CD4-positive, CD25-positive, alpha-beta regulatory T cell (primary cell): Measurements from ENCODE around the gene BTN1A1. TPM values are rescaled to one million over a fixed set of nuclear protein-coding genes. Genes with fewer than 3 reads are reported as not detected.

Experiments used
- ATAC-seq, 2 donors: fragments of 150-1000 bp; cut with Tn5 transposase; one replicate each; pipeline ENCODE4 v1.10.0; 2021; ENCODE audit warnings: low read depth in 2 of 2, moderate number of reproducible peaks in 2 of 2, moderate library complexity in 1 of 2
- DNase-seq, 3 donors: peaks; one replicate each; pipeline versions ENCODE4 v3.0.0 to v3.0.0-alpha.2; 2012 to 2022; ENCODE audit warnings: mixed read lengths in 1 of 3
- H3K27ac ChIP-seq: one replicate; pipeline ENCODE4 v1.7.0; 2013; ENCODE audit warnings: mild to moderate bottlenecking, low read length; ENCODE audit not compliant: insufficient read depth, poor library complexity, severe bottlenecking
- H3K27me3 ChIP-seq: one replicate; pipeline ENCODE4 v1.7.0; 2013; ENCODE audit warnings: low read length; ENCODE audit not compliant: control insufficient read depth, insufficient read depth
- H3K36me3 ChIP-seq: one replicate; pipeline ENCODE4 v1.7.0; 2013; ENCODE audit warnings: mild to moderate bottlenecking, low read length, moderate library complexity; ENCODE audit not compliant: control insufficient read depth, insufficient read depth
- H3K4me1 ChIP-seq: 2 replicates; pipeline ENCODE4 v1.7.0; 2013; ENCODE audit warnings: mild to moderate bottlenecking, low read length; ENCODE audit not compliant: insufficient read depth, control insufficient read depth, poor library complexity, severe bottlenecking
- H3K4me3 ChIP-seq: one replicate; pipeline ENCODE4 v1.7.0; 2013; ENCODE audit warnings: low read depth, mild to moderate bottlenecking, low read length, moderate library complexity
- H3K9me3 ChIP-seq, 2 experiments: 1 replicate in 1 of 2; 2 replicates in 1 of 2; pipeline ENCODE4 v1.7.0; 2013; ENCODE audit warnings: low read length in 2 of 2, mild to moderate bottlenecking in 1 of 2, moderate library complexity in 1 of 2; ENCODE audit not compliant: control insufficient read depth in 2 of 2
- H3K27ac Mint-ChIP-seq, 3 donors: one replicate each; pipeline ENCODE4 v1.8.0; 2020 to 2022; ENCODE audit warnings: mild to moderate bottlenecking in 3 of 3, mixed read lengths in 3 of 3, moderate library complexity in 2 of 3
- H3K27me3 Mint-ChIP-seq: one replicate; pipeline ENCODE4 v1.8.0; 2022; ENCODE audit warnings: mild to moderate bottlenecking, mixed read lengths
- H3K36me3 Mint-ChIP-seq: one replicate; pipeline ENCODE4 v1.8.0; 2020; ENCODE audit warnings: mixed read lengths
- H3K4me1 Mint-ChIP-seq, 4 donors: one replicate each; pipeline ENCODE4 v1.8.0; 2020 to 2022; ENCODE audit warnings: mixed read lengths in 4 of 4, mild to moderate bottlenecking in 1 of 4
- H3K4me3 Mint-ChIP-seq, 4 donors: one replicate each; pipeline ENCODE4 v1.8.0; 2020 to 2022; ENCODE audit warnings: mild to moderate bottlenecking in 4 of 4, mixed read lengths in 4 of 4, moderate library complexity in 3 of 4
- H3K9me3 Mint-ChIP-seq, 7 donors: one replicate each; pipeline ENCODE4 v1.8.0; 2020 to 2022; ENCODE audit warnings: mixed read lengths in 7 of 7, mild to moderate bottlenecking in 3 of 7, moderate library complexity in 2 of 7
- polyA plus RNA-seq, 4 donors: library from polyadenylated mRNA; unstranded; fragments of 300-500 nt; fragmentation: Illumina TruSeq; gene quantifications; one replicate each; pipeline ENCODE4 v1.2.3, GENCODE V29; 2021
- total RNA-seq: library from RNA; stranded (reverse); gene quantifications from one replicate; pipeline ENCODE4 v1.2.3, GENCODE V29; 2022

Gene BTN1A1
- total and polyA plus RNA-seq, 5 donors from 2014 or later, result 0.33 TPM; not detected in 4

DNA sequence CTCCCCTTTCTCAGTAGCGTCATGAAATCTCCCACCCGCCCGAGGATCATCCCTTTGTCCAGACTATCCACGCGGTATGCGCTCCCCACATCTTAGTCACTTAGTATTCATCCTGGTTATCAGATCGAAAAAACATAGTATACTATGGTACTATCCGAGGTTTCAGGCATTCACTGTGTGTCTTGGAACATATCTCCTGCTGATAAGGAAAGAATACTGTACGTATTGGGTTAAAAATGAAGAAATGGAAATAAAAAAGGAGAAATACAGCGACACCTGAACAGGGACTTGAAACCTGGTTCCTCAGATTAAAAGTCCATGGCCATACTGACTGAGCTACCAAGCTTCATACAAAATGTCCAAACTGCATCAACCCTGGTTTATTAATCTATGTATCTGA lies 52.1 kb downstream of the BTN1A1 start:
- no peak overlapping the region for H3K4me3 ChIP-seq
- Mint-ChIP-seq H3K27ac (no peak overlapping the region), H3K4me3 (no peak overlapping the region), H3K27me3 (peaks cover 19% of the 10 kb centered on the region), H3K9me3 (peaks cover 0 to 4% (median 0%) of the 10 kb centered on the region in 7 donors), H3K4me1 (peaks cover 3 to 23% (median 19%) of the 10 kb centered on the region in 4 donors), H3K36me3 (no peaks in the 10 kb centered on the region)
- H3K36me3 ChIP-seq, result no peaks in the 10 kb centered on the region
- no peaks in the 10 kb centered on the region for H3K9me3 ChIP-seq
- no peaks in the 10 kb centered on the region for H3K27me3 ChIP-seq
- DNase-seq (no peak), ATAC-seq (no peak)
- no peak overlapping the region for H3K27ac ChIP-seq
- H3K4me1 ChIP-seq, result peaks cover 20% of the 10 kb centered on the region

DNA sequence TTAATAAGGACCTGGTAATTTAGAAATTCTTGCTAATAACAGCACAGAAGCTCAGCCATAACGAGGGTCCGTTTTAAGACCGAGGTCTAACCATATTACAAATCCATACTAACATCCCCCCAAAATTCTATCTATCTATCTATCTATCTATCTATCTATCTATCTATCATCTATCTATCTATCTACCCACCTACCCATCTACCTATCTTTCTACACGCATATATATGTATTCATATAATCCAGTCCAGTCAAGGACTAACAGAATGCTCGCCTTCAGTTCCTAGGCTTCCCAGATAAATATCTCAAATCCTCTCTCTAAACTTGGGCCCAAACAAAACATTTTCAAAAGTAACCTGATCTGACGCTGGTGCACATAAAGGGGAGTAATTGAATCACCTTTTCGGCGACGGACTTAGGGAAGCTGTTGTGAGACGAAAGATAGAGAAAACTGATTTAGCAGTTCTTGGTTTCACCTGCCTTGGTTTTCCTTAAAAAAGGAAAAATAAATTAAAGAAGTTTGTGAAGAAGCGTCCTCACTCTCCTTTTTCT lies 52.6 kb downstream of the BTN1A1 start:
- Histone ChIP-seq H3K4me3 (peak overlapping the region; percentile 96), H3K36me3 (no peaks in the 10 kb centered on the region), H3K27me3 (no peaks in the 10 kb centered on the region), H3K27ac (no peak overlapping the region), H3K9me3 (no peaks in the 10 kb centered on the region), H3K4me1 (peaks cover 20% of the 10 kb centered on the region)
- H3K9me3 Mint-ChIP-seq, result peaks cover 0 to 4% (median 0%) of the 10 kb centered on the region in 7 donors
- H3K36me3 Mint-ChIP-seq, result no peaks in the 10 kb centered on the region
- DNase-seq, result no peak
- ATAC-seq, result no peak
- peaks cover 3 to 27% (median 19%) of the 10 kb centered on the region in 4 donors for H3K4me1 Mint-ChIP-seq
- no peak overlapping the region for H3K4me3 Mint-ChIP-seq
- H3K27ac Mint-ChIP-seq, result no peak overlapping the region
- peaks cover 24% of the 10 kb centered on the region for H3K27me3 Mint-ChIP-seq

DNA sequence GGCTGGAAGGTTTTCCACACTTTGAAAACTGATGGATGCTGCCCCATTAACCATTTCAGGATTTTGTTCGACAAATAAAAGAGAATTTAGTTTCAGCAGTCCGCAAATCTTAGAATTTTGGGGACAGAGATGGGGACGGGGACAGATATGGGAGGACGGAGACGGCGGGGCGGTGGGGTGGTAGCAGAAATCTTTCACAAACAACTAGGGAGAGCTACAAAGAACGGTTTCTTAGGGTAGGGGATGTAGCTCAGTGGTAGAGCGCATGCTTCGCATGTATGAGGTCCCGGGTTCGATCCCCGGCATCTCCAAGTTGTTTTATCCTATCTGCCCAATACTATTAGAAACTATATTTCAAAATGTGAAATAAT lies 53.1 kb downstream of the BTN1A1 start:
- Histone ChIP-seq H3K4me1 (peaks cover 20% of the 10 kb centered on the region), H3K27me3 (no peaks in the 10 kb centered on the region), H3K27ac (no peak overlapping the region), H3K4me3 (peak overlapping the region; percentile 96), H3K9me3 (no peaks in the 10 kb centered on the region), H3K36me3 (no peaks in the 10 kb centered on the region)
- Mint-ChIP-seq H3K27ac (no peak overlapping the region), H3K27me3 (peaks cover 28% of the 10 kb centered on the region), H3K4me1 (peaks cover 3 to 27% (median 19%) of the 10 kb centered on the region in 4 donors), H3K9me3 (peaks cover 0 to 4% (median 0%) of the 10 kb centered on the region in 7 donors), H3K36me3 (no peaks in the 10 kb centered on the region), H3K4me3 (no peak overlapping the region)
- peak; percentile 52 to 57 for ATAC-seq
- peak; percentile 55 to 82 (median 80) for DNase-seq

DNA sequence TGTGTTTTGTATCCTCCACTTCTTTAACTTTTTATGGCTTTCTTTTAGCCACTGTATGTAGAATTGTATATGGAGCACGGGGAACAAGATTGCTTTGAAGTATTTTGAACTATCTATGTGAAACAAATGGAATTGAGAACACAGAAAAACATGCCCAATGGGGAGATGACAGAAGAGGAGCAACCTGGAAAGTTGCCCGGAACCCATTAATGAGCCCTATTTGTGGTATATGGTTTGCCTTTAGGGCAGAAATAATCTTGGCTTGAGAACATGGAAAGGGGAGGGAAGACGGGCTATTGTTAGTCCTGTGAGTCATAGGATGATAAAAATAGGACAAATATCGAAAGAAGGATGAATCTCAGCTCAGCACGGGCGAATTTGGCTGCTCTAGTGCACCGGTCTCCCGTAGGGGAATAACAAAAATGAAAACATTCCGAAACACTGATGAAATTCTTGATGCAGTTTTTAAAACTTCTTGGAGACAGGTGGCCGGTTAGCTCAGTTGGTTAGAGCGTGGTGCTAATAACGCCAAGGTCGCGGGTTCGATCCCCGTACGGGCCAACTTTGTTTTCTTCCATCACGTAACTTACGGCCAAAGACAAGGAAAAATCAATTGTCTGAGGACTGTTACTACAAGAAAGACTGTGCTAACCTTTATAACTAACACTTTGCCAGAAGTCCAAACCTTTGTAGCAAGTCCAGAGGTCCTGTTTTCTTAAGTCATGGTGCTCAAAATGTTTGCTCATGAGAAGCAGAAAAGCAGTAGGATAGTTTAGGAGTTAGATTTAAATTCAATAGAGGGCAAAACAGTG lies 53.7 kb downstream of the BTN1A1 start:
- H3K4me1 ChIP-seq, result peaks cover 20% of the 10 kb centered on the region
- no peaks in the 10 kb centered on the region for H3K9me3 ChIP-seq
- Mint-ChIP-seq H3K27me3 (peaks cover 29% of the 10 kb centered on the region), H3K4me3 (no peak overlapping the region), H3K9me3 (peaks cover 0 to 4% (median 0%) of the 10 kb centered on the region in 7 donors), H3K27ac (no peak overlapping the region), H3K36me3 (no peaks in the 10 kb centered on the region), H3K4me1 (peaks cover 3 to 27% (median 19%) of the 10 kb centered on the region in 4 donors)
- DNase-seq (peak; percentile 67 to 85 (median 84)), ATAC-seq (peak; percentile 44 to 59)
- peak overlapping the region; percentile 47 for H3K27ac ChIP-seq
- H3K4me3 ChIP-seq, result peak overlapping the region; percentile 96
- no peaks in the 10 kb centered on the region for H3K27me3 ChIP-seq
- no peaks in the 10 kb centered on the region for H3K36me3 ChIP-seq

DNA sequence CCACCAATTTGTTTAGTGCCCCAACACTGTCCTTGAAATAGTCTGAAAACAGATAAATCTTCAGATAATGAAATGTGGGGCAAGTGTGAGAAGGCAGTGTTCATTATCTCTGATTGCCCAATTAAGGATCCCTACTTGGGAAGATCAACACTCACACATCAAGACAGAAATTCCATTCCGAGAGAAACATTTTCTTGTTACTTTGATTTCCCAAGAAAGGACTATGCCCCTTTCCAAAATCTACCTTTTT lies 54.3 kb downstream of the BTN1A1 start:
- Mint-ChIP-seq H3K4me3 (no peak overlapping the region), H3K27me3 (peaks cover 29% of the 10 kb centered on the region), H3K27ac (peak overlapping the region in 1 of 3 donors; percentile 86), H3K4me1 (peaks cover 3 to 27% (median 19%) of the 10 kb centered on the region in 4 donors), H3K9me3 (peaks cover 0 to 4% (median 0%) of the 10 kb centered on the region in 7 donors), H3K36me3 (no peaks in the 10 kb centered on the region)
- H3K27ac ChIP-seq, result peak overlapping the region; percentile 24
- peaks cover 20% of the 10 kb centered on the region for H3K4me1 ChIP-seq
- no peaks in the 10 kb centered on the region for H3K9me3 ChIP-seq
- H3K27me3 ChIP-seq, result no peaks in the 10 kb centered on the region
- ATAC-seq, result no peak
- no peaks in the 10 kb centered on the region for H3K36me3 ChIP-seq
- DNase-seq, result no peak
- peak overlapping the region; percentile 96 for H3K4me3 ChIP-seq

DNA sequence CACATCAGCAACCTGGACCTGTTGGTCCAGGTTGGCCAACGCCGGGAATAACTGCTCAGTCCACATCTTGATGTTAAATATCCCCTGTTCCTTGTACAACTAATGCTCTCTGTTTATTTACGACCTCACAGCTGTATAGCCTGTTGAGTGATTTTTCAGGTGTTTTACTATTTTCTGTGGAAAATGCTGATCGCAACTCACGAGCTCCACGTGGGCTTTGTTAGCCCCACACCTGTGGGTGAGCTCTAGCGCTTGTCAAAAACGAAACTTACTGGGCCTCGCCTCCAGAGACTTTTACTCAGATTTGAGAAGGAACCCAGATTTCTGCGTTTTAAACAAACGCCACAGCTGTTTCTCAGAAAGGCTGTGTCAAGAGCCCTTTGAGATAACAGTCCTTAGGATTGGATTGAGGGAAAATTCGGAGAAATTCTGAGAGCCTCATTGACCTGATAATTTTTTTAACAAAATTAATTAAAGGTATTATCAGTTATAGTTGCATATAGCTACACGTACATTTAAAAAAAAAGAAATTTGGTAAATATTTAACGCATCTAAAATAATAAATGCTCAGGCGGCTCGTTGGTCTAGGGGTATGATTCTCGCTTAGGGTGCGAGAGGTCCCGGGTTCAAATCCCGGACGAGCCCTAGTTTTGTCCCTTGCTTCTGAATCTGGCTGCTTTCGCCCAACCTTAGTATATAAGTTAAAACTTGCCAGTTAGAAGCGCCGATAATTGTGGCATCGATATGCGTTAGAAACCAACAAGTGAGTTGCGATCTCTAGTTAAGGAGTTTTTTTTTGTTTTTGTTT lies 54.8 kb downstream of the BTN1A1 start:
- H3K4me1 ChIP-seq, result peaks cover 19% of the 10 kb centered on the region
- H3K4me3 ChIP-seq, result peak overlapping the region; percentile 96
- H3K4me1 Mint-ChIP-seq, result peaks cover 3 to 27% (median 19%) of the 10 kb centered on the region in 4 donors
- peaks cover 29% of the 10 kb centered on the region for H3K27me3 Mint-ChIP-seq
- no peaks in the 10 kb centered on the region for H3K27me3 ChIP-seq
- H3K27ac Mint-ChIP-seq, result peak overlapping the region in 1 of 3 donors; percentile 86
- H3K9me3 ChIP-seq, result no peaks in the 10 kb centered on the region
- H3K36me3 ChIP-seq, result no peaks in the 10 kb centered on the region
- DNase-seq, result peak; percentile 30 to 74 (median 67)
- peak overlapping the region; percentile 24 for H3K27ac ChIP-seq
- peak overlapping the region in 2 of 4 donors; percentile 44 to 61 for H3K4me3 Mint-ChIP-seq
- ATAC-seq, result peak; percentile 44 to 51
- H3K36me3 Mint-ChIP-seq, result no peaks in the 10 kb centered on the region
- peaks cover 0 to 4% (median 0%) of the 10 kb centered on the region in 7 donors for H3K9me3 Mint-ChIP-seq

DNA sequence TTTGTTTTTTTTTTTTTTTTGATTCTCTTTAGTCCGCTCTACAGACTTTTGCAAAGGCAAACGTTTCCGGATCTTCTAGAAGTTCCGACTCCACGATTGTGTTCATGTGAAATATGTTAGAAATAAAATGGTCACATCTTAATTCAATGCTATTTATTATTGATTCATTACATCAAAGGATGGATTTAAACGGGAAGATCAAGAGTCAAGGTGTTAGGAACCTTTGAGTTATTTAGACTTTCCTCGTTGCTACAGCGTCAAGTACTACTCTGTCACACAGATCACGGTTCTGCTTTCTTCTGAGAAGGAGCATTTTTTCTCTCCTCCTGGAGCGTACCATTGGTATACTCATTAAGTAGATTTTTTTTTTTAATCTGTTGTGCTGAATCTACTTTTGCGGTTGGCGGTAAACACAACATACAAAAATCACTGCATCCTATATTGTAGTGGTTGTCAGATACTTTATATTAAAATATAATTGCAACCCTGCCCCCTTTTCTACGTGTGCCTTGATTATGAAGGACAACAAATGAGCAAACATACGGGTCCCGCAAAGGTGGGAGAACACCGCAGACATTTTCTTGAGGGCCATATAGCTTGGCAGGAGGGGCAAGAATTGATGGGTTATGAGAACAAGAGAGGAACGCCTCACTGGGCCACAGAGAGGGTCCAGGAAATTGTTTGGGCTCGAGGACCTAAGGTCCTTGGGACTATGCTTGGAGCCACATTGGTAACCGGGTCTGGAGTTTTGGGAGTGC lies 55.6 kb downstream of the BTN1A1 start:
- DNase-seq (no peak), ATAC-seq (no peak)
- H3K4me3 Mint-ChIP-seq, result peak overlapping the region in 3 of 4 donors; percentile 16 to 61 (median 44)
- peaks cover 29% of the 10 kb centered on the region for H3K27me3 Mint-ChIP-seq
- H3K36me3 Mint-ChIP-seq, result no peaks in the 10 kb centered on the region
- Histone ChIP-seq H3K27ac (no peak overlapping the region), H3K27me3 (no peaks in the 10 kb centered on the region), H3K36me3 (no peaks in the 10 kb centered on the region), H3K4me1 (peaks cover 13% of the 10 kb centered on the region), H3K4me3 (peak overlapping the region; percentile 96), H3K9me3 (no peaks in the 10 kb centered on the region)
- peak overlapping the region; percentile 21 to 79 (median 72) for H3K27ac Mint-ChIP-seq
- peaks cover 3 to 27% (median 16%) of the 10 kb centered on the region in 4 donors for H3K4me1 Mint-ChIP-seq
- peaks cover 0 to 4% (median 0%) of the 10 kb centered on the region in 7 donors for H3K9me3 Mint-ChIP-seq
